ENCODE results near the gene MED23.
A peak's percentile ranks its signal among the peaks of the same experiment; 100 is the strongest.

Gene MED23

DNA sequence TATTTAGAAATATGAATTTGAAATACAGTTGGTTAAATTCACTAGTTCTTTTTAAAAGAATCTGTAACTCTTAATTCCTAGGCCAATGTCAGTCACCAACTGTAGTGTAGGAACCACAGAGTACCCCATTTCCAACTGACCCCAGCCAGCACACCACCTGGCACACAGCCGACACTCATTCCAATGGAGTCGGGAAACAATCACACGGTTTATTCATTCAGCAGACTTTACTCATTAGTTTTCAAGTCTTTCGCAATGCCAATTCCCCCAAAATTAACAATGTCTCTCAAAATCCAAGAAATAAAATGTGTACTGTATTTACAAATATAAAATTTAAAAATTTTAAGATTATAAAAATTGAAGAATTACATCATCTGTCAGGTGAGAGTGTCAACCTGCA is 41.5 kb downstream of the MED23 start:
- H3K27ac ChIP-seq, result no peak overlapping the region
- H3K36me3 ChIP-seq, result peaks cover 93% of the 10 kb centered on the region
- TF ChIP-seq, protein P1, sequence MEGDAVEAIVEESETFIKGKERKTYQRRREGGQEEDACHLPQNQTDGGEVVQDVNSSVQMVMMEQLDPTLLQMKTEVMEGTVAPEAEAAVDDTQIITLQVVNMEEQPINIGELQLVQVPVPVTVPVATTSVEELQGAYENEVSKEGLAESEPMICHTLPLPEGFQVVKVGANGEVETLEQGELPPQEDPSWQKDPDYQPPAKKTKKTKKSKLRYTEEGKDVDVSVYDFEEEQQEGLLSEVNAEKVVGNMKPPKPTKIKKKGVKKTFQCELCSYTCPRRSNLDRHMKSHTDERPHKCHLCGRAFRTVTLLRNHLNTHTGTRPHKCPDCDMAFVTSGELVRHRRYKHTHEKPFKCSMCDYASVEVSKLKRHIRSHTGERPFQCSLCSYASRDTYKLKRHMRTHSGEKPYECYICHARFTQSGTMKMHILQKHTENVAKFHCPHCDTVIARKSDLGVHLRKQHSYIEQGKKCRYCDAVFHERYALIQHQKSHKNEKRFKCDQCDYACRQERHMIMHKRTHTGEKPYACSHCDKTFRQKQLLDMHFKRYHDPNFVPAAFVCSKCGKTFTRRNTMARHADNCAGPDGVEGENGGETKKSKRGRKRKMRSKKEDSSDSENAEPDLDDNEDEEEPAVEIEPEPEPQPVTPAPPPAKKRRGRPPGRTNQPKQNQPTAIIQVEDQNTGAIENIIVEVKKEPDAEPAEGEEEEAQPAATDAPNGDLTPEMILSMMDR (IDR thresholded peaks at IDR 0.05), result no peak
- H3K4me3 ChIP-seq (ENCODE audit: low read depth in 1 of 2, low read length in 1 of 2), result no peak overlapping the region
- no peaks in the 10 kb centered on the region for H3K27me3 ChIP-seq
- peaks cover 8 to 10% of the 10 kb centered on the region in 2 experiments for H3K4me1 ChIP-seq (ENCODE audit: control insufficient read depth in 1 of 2, insufficient read depth in 1 of 2, low read depth in 1 of 2, low read length in 1 of 2)
- H3K9me3 ChIP-seq, result no peaks in the 10 kb centered on the region

DNA sequence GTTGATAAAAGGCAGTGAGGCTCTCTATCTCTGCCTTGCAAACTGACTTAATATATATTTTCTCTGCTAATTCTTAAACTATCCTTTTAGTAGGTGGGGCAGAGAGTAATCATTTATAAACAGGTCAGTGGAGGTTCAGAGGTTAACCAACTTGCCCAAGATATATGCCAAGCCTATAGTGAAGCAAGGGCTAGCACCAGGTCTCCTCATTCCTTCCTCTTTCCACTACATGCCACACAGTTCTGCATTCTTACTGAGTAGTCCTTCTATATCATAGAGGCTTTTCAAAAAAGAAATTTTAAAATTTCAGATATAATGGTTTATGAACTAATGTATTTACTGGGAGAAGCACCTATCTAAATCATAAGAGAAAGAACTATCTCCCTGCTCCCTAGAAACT is 46.5 kb downstream of the MED23 start:
- no peaks in the 10 kb centered on the region for H3K9me3 ChIP-seq
- no peak overlapping the region for H3K4me3 ChIP-seq (ENCODE audit: low read depth in 1 of 2, low read length in 1 of 2)
- H3K36me3 ChIP-seq, result peaks cover 84% of the 10 kb centered on the region
- peaks cover 45 to 57% of the 10 kb centered on the region in 2 experiments for H3K4me1 ChIP-seq (ENCODE audit: control insufficient read depth in 1 of 2, insufficient read depth in 1 of 2, low read depth in 1 of 2, low read length in 1 of 2)
- H3K27me3 ChIP-seq, result no peaks in the 10 kb centered on the region
- TF ChIP-seq, protein P1 (IDR thresholded peaks at IDR 0.05), result no peak
- H3K27ac ChIP-seq, result peak overlapping the region; percentile 90

DNA sequence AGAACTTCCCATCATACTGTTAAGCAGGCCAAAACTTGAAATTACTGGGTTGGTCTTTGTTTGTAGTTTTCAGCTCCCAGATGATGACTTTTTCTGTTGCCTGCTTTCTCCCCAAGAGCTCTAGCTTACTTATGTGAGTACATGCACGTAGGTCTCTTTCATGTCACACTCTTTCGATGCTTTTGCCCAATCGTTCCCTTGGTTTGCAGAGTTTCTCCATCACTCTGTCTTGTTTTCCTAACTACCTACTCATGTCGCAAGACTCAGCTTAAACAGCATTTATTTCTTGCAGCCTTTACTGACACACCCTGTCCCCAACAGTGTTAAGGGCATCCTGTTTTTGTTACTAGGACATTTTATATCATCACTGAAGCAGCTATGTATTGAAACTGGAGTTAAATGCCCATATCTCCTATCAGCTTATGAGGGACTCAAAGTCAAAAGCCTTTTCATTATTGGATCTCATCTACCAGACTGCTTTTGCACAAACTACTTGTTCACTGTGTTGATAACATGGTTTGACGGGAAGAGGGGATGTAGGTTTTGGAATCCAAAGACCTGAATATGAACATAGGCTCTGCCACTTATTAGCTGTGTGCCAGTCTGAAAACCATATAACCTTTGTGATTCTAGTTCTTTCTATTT is 52.1 kb downstream of the MED23 start:
- Histone ChIP-seq H3K4me3 (ENCODE audit: low read depth in 1 of 2, low read length in 1 of 2) (peak overlapping the region; percentile 48 to 83), H3K27ac (peak overlapping the region; percentile 90), H3K4me1 (ENCODE audit: control insufficient read depth in 1 of 2, insufficient read depth in 1 of 2, low read depth in 1 of 2, low read length in 1 of 2) (peaks cover 75 to 78% of the 10 kb centered on the region in 2 experiments), H3K27me3 (no peaks in the 10 kb centered on the region), H3K36me3 (peaks cover 38% of the 10 kb centered on the region), H3K9me3 (no peaks in the 10 kb centered on the region)
- TF ChIP-seq, protein P1 (IDR thresholded peaks at IDR 0.05), result no peak

DNA sequence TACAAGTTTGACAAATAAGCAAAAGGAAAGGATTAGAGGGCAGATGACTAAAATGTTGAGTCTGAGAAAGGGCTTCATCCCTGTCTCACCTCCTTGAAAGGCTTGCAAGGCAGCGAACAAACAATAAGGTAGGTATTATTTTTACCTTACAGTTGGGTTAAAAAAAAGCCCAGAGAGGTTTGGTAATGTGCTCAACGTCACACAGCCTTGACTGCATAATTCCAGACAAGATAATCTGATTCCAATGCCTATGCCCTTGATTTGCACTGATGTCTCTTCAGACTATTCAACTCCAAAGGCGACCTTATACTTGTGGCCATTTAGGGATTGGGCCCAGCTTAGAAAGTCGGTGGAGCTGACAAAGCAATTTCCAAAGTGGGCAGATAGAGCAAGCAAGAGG is 53.4 kb downstream of the MED23 start:
- Histone ChIP-seq H3K27ac (peak overlapping the region; percentile 90), H3K36me3 (peaks cover 25% of the 10 kb centered on the region)
- TF ChIP-seq, protein P1 (IDR thresholded peaks at IDR 0.05), result no peak

DNA sequence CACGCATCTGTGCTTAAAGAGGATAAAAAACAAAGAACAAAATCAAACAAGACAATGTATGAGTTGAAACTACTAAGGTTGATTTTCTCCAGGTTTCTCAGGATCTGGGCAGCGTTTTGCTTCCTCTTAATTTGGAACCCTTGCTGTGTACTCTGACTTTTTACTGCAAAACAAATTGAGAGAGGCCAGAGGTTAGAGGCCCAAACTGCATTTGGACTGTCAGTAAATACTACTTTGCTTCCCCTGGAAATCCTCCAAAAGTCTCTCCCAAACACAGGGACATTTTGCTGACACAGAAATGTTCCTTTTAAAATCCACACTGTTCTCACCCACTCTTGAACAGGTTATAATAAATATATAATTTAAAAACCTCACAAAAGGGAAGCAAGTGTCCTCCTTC is 53.9 kb downstream of the MED23 start:
- TF ChIP-seq, protein P1 (IDR thresholded peaks at IDR 0.05), result no peak
- Histone ChIP-seq H3K4me1 (ENCODE audit: control insufficient read depth in 1 of 2, insufficient read depth in 1 of 2, low read depth in 1 of 2, low read length in 1 of 2) (peaks cover 61 to 64% of the 10 kb centered on the region in 2 experiments), H3K36me3 (peaks cover 21% of the 10 kb centered on the region), H3K4me3 (ENCODE audit: low read depth in 1 of 2, low read length in 1 of 2) (peak overlapping the region; percentile 48 to 83), H3K9me3 (no peaks in the 10 kb centered on the region), H3K27ac (peak overlapping the region; percentile 90), H3K27me3 (no peaks in the 10 kb centered on the region)

More for the DNA sequence above, 53.4 kb downstream of the MED23 start:
- Histone ChIP-seq H3K4me1 (ENCODE audit: control insufficient read depth in 1 of 2, insufficient read depth in 1 of 2, low read depth in 1 of 2, low read length in 1 of 2) (peaks cover 62 to 66% of the 10 kb centered on the region in 2 experiments), H3K4me3 (ENCODE audit: low read depth in 1 of 2, low read length in 1 of 2) (peak overlapping the region; percentile 48 to 83), H3K9me3 (no peaks in the 10 kb centered on the region), H3K27me3 (no peaks in the 10 kb centered on the region)
